Activated T-helper 2 cell treated with anti-CD3 and anti-CD28 coated beads, Interferon-gamma antibody, Interleukin-2, Interleukin-4, amounts not matched to agents 10 μg/mL and 5 μg/mL and 100 μg/mL, durations not matched to agents 14 hours and 24 hours and 36 hours (primary cell): Measurements from ENCODE around the gene ENPP7. TPM values are rescaled to one million over a fixed set of nuclear protein-coding genes. Genes with fewer than 3 reads are reported as not detected.

Experiments
- DNase-seq: peaks from one replicate; pipeline ENCODE4 v3.0.0; 2021; ENCODE audit warnings: low spot score
- H3K27ac Mint-ChIP-seq: one replicate; pipeline ENCODE4 v1.8.0; 2021; ENCODE audit warnings: mixed read lengths
- H3K27me3 Mint-ChIP-seq: one replicate; pipeline ENCODE4 v1.8.0; 2021; ENCODE audit warnings: low read depth, mixed read lengths
- H3K36me3 Mint-ChIP-seq: one replicate; pipeline ENCODE4 v1.8.0; 2021; ENCODE audit warnings: low read depth, mixed read lengths
- H3K4me1 Mint-ChIP-seq: one replicate; pipeline ENCODE4 v1.8.0; 2021; ENCODE audit warnings: low read depth, mixed read lengths
- H3K4me3 Mint-ChIP-seq: one replicate; pipeline ENCODE4 v1.8.0; 2021; ENCODE audit warnings: low read depth, mild to moderate bottlenecking, moderate library complexity, mixed read lengths
- H3K9me3 Mint-ChIP-seq: one replicate; pipeline ENCODE4 v1.8.0; 2021; ENCODE audit warnings: mixed read lengths
- intact Hi-C: fragments of 100-400 bp; cut with micrococcal nuclease; formaldehyde crosslinking; loops from one replicate; pipeline ENCODE4 v1.15.1; 2023
- total RNA-seq: library from RNA; stranded (reverse); gene quantifications from 2 replicates; pipeline ENCODE4 v1.2.3, GENCODE V29; 2022

Gene ENPP7
- total RNA-seq, 1 donor from 2014 or later: not detected

GRCh38 chr17:79707931-79708891, 22.5 kb upstream of the ENPP7 start:
- intact Hi-C loops: no loop called here
- no peak overlapping the region for H3K27ac Mint-ChIP-seq
- H3K4me3 Mint-ChIP-seq: no peak overlapping the region
- H3K27me3 Mint-ChIP-seq: no peaks in the 10 kb centered on the region
- no peaks in the 10 kb centered on the region for H3K4me1 Mint-ChIP-seq
- H3K9me3 Mint-ChIP-seq: no peaks in the 10 kb centered on the region
- peak; percentile 39 for DNase-seq
- no peaks in the 10 kb centered on the region for H3K36me3 Mint-ChIP-seq

- no peaks in the 10 kb centered on the region for H3K27me3 Mint-ChIP-seq
- intact Hi-C loops: no loop called here
- no peaks in the 10 kb centered on the region for H3K9me3 Mint-ChIP-seq
- H3K36me3 Mint-ChIP-seq: no peaks in the 10 kb centered on the region
- no peak overlapping the region for H3K27ac Mint-ChIP-seq
- no peak for DNase-seq
- no peak overlapping the region for H3K4me3 Mint-ChIP-seq
- no peaks in the 10 kb centered on the region for H3K4me1 Mint-ChIP-seq
These were observed 18.9 kb upstream of the ENPP7 start for GRCh38 chr17:79711715-79712305.

- no peaks in the 10 kb centered on the region for H3K9me3 Mint-ChIP-seq
- no peak for DNase-seq
- H3K27ac Mint-ChIP-seq: no peak overlapping the region
- intact Hi-C loops: no loop called here
- H3K27me3 Mint-ChIP-seq: no peaks in the 10 kb centered on the region
- no peak overlapping the region for H3K4me3 Mint-ChIP-seq
- no peaks in the 10 kb centered on the region for H3K36me3 Mint-ChIP-seq
- H3K4me1 Mint-ChIP-seq: no peaks in the 10 kb centered on the region
These were observed 17.4 kb upstream of the ENPP7 start for GRCh38 chr17:79713391-79713790.

GRCh38 chr17:79714176-79715097, 16.3 kb upstream of the ENPP7 start:
- DNase-seq: no peak
- no peak overlapping the region for H3K27ac Mint-ChIP-seq
- intact Hi-C loops: no loop called here
- H3K4me3 Mint-ChIP-seq: no peak overlapping the region
- H3K9me3 Mint-ChIP-seq: no peaks in the 10 kb centered on the region
- H3K27me3 Mint-ChIP-seq: no peaks in the 10 kb centered on the region
- no peaks in the 10 kb centered on the region for H3K36me3 Mint-ChIP-seq
- H3K4me1 Mint-ChIP-seq: no peaks in the 10 kb centered on the region

- no peak for DNase-seq
- Mint-ChIP-seq H3K36me3 (no peaks in the 10 kb centered on the region), H3K4me1 (no peaks in the 10 kb centered on the region), H3K9me3 (no peaks in the 10 kb centered on the region), H3K27me3 (no peaks in the 10 kb centered on the region), H3K4me3 (no peak overlapping the region), H3K27ac (no peak overlapping the region)
- intact Hi-C loops: no loop called here
These were observed 15.4 kb upstream of the ENPP7 start for GRCh38 chr17:79715098-79715942.

GRCh38 chr17:79715943-79716797, 14.6 kb upstream of the ENPP7 start:
- DNase-seq: no peak
- H3K4me3 Mint-ChIP-seq: no peak overlapping the region
- intact Hi-C loops: no loop called here
- no peak overlapping the region for H3K27ac Mint-ChIP-seq
- H3K9me3 Mint-ChIP-seq: no peaks in the 10 kb centered on the region
- H3K36me3 Mint-ChIP-seq: no peaks in the 10 kb centered on the region
- H3K27me3 Mint-ChIP-seq: no peaks in the 10 kb centered on the region
- no peaks in the 10 kb centered on the region for H3K4me1 Mint-ChIP-seq

GRCh38 chr17:79720705-79721292, 9.9 kb upstream of the ENPP7 start:
- Mint-ChIP-seq H3K4me3 (no peak overlapping the region), H3K27me3 (no peaks in the 10 kb centered on the region), H3K9me3 (no peaks in the 10 kb centered on the region), H3K27ac (no peak overlapping the region), H3K4me1 (no peaks in the 10 kb centered on the region), H3K36me3 (no peaks in the 10 kb centered on the region)
- intact Hi-C loops: no loop called here
- no peak for DNase-seq

GRCh38 chr17:79721993-79722671, 8.6 kb upstream of the ENPP7 start:
- no peak for DNase-seq
- no peak overlapping the region for H3K4me3 Mint-ChIP-seq
- H3K36me3 Mint-ChIP-seq: no peaks in the 10 kb centered on the region
- H3K27ac Mint-ChIP-seq: no peak overlapping the region
- no peaks in the 10 kb centered on the region for H3K9me3 Mint-ChIP-seq
- no peaks in the 10 kb centered on the region for H3K27me3 Mint-ChIP-seq
- H3K4me1 Mint-ChIP-seq: no peaks in the 10 kb centered on the region
- intact Hi-C loops: no loop called here

GRCh38 chr17:79722787-79723186, 8.0 kb upstream of the ENPP7 start:
- H3K36me3 Mint-ChIP-seq: no peaks in the 10 kb centered on the region
- no peaks in the 10 kb centered on the region for H3K4me1 Mint-ChIP-seq
- no peaks in the 10 kb centered on the region for H3K27me3 Mint-ChIP-seq
- H3K9me3 Mint-ChIP-seq: no peaks in the 10 kb centered on the region
- intact Hi-C loops: no loop called here
- H3K27ac Mint-ChIP-seq: no peak overlapping the region
- no peak overlapping the region for H3K4me3 Mint-ChIP-seq
- no peak for DNase-seq

- no peaks in the 10 kb centered on the region for H3K27me3 Mint-ChIP-seq
- intact Hi-C loops: no loop called here
- peak; percentile 80 for DNase-seq
- peak overlapping the region; percentile 72 for H3K27ac Mint-ChIP-seq
- no peaks in the 10 kb centered on the region for H3K9me3 Mint-ChIP-seq
- no peaks in the 10 kb centered on the region for H3K36me3 Mint-ChIP-seq
- peak overlapping the region; percentile 47 for H3K4me3 Mint-ChIP-seq
- H3K4me1 Mint-ChIP-seq: peaks cover 8% of the 10 kb centered on the region
These were observed 2.4 kb upstream of the ENPP7 start for GRCh38 chr17:79728169-79728907.
